GM19193 (cell line): Measurements from ENCODE around the gene MGLL.

Source experiments
- POLR2A ChIP-seq: IDR thresholded peaks from 4 replicates; pipeline ENCODE4 v1.6.1; 2011; ENCODE audit not compliant: insufficient read depth, insufficient read length; ENCODE audit errors: extremely low read depth

MGLL gene

DNA sequence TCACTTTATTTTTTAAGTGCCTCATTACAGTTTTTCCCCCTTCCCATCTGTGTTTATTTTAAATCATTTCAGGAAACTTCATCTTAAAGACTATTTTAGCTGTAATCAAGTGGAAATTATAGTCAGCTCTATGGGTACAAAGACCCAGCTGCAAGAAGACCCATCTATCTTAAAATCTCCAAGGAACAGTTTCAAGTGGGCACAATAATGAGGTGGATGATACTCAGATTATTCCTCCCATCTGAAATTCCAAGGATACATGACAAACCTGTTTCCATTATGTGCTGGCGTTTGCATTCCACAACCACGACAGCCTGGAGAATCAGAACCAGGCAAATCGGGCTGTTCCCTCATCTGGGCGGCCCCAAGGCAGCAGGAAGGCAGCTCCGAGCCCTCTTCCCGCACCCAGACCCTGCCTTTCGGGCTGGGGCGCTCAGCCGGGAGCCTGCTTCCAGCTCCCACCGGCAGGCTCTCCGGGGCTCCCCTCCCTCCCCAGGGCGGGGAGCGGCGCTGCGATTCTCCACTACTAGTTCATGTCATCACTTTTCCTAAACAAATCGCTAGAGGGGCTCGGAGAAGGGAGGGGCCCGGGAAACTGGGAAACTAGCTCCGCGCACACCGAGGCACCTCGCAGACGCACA, at the start of gene MGLL:
Gene MGLL (minus strand): TSS at position 475 of the 641 bp plus-strand sequence. CDS start 197 bp downstream, at position 278.
- TF ChIP-seq POLR2A: no peak

GRCh38 chr3:127870156-127870555, 47.8 kb upstream of the MGLL start:
- TF ChIP-seq POLR2A: no peak

- TF ChIP-seq POLR2A: no peak
Measured at GRCh38 chr3:127867986-127868385, 45.7 kb upstream of the MGLL start.

GRCh38 chr3:127867412-127867811, 45.1 kb upstream of the MGLL start:
- TF ChIP-seq POLR2A: no peak

DNA sequence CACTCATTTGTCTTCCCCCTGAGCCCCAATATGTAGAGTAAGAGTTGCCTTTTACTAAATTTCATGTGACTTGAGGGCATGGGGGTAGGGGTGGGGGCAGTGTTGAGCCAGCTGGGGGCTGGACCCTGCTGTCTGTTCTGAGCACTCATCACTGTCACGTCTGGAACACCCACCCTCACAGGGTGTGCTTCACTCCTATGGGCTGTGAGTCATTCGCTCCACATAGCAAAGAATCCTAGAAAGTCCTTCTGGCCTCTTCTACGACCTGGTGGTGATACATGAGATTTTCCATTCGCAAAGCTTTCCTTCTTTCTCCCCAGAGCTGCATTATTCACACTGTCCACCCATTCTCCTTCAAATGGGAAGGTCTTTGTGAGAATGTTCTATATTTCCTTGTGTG, 43.6 kb upstream of the MGLL start:
- no peak for TF ChIP-seq POLR2A

DNA sequence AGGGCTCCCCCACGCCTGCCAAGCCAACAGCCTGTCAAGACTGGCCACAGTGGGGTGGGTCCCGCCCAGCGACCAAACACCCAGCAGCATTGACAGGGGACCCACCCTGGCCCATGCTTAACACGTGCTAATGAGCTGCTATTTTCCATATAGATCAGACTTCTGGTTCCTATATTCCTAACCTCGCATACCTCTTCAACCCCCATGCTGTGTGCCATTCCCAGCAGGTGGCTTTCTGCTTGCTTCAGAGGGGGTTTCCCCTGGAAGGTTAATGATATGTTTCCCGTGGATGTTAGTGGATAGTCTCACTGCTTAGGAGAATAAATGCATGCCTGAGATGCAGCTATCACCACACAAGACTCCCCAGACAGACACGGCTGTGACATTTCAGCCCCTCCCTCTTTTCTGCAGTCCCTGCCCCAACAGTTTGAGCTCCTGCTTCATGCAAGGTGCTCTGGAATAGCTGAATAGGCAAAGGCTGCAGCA, 37.9 kb upstream of the MGLL start:
- no peak for TF ChIP-seq POLR2A

DNA sequence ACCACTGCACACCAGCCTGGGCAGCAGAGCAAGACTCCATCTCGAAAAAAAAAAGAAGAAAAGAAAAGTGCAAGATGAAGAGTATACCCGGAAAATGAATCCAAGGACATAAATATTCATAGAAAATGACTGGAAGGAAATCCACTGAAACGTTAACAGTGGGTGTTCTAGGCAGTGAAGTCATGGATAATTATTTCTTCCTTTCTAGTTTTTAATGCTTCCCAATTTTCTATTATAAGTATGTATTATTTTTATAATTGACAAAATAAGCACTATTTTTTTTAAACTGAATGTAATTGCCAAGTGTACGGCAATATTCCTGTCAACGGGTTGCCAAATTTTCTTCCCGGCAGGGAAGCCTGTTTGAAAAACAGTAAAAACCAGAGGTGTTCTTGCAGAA, 37.4 kb upstream of the MGLL start:
- TF ChIP-seq POLR2A: no peak

GRCh38 chr3:127858937-127859336, 36.6 kb upstream of the MGLL start:
- TF ChIP-seq POLR2A: no peak

GRCh38 chr3:127858521-127858920, 36.2 kb upstream of the MGLL start:
- no peak for TF ChIP-seq POLR2A

- TF ChIP-seq POLR2A: no peak
Measured at GRCh38 chr3:127857333-127857732, 35.0 kb upstream of the MGLL start.

DNA sequence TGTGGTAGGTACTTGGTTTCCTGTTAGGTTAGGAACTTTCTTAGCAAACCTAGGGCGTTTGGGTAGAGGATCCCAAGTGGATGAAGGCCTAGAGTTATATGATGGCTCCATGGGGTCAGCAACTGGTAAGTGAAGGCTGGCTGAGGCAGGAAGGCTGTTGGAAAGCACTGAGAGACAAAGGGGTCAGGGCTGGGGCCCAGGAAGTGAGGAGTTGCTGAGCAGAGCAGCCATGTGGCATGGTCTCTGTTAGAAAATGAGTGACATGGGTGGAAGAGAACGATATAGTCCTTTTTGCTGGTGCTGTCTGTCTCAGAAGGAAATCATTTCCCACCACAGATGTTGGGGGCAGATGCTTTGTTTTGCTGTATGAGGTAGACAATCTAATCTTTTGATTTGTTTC, 34.5 kb upstream of the MGLL start:
- TF ChIP-seq POLR2A: no peak

- TF ChIP-seq POLR2A: no peak
Measured at GRCh38 chr3:127855246-127855645, 32.9 kb upstream of the MGLL start.

- TF ChIP-seq POLR2A: no peak
Measured at GRCh38 chr3:127853681-127854080, 31.4 kb upstream of the MGLL start.

- no peak for TF ChIP-seq POLR2A
Measured at GRCh38 chr3:127851899-127852298, 29.6 kb upstream of the MGLL start.

GRCh38 chr3:127849368-127849767, 27.1 kb upstream of the MGLL start:
- no peak for TF ChIP-seq POLR2A

GRCh38 chr3:127848131-127849129, 26.1 kb upstream of the MGLL start:
- no peak for TF ChIP-seq POLR2A

GRCh38 chr3:127847236-127847720, 25.0 kb upstream of the MGLL start:
- TF ChIP-seq POLR2A: no peak

- no peak for TF ChIP-seq POLR2A
Measured at GRCh38 chr3:127846576-127846975, 24.3 kb upstream of the MGLL start.
